IMR-90 (cell line): ENCODE results near the gene CTAG1B. TPM values are rescaled to one million over a fixed set of nuclear protein-coding genes. Genes with fewer than 3 reads are reported as not detected.
"Not testable (repeated sequence)": the region's sequence is repeated elsewhere in the genome, so short reads cannot be mapped to it uniquely, and the experiment has no call there.

Experiments
- ATAC-seq: fragments of 200-7000 bp; cut with Tn5 transposase; 2 replicates; pipeline ENCODE4 v1.9.1; 2020; ENCODE audit warnings: low read depth, mild to moderate bottlenecking, moderate library complexity
- BruUV-seq: library from RNA; stranded (reverse); fragments of 400-500 nt; replicated peaks from 2 replicates; lab custom pipeline; 2021; lab: Mats Ljungman, UMichigan
- CTCF ChIA-PET: fragments of 300-600 bp; formaldehyde crosslinking; extraction: SDS; loops from one replicate; lab custom pipeline; 2021; ENCODE audit warnings: antibody characterized with exemption; lab: Yijun Ruan, JAX
- POLR2A ChIA-PET: fragments of 300-600 bp; sonication (Branson Sonifier 250); formaldehyde crosslinking; loops from one replicate; lab custom pipeline; 2022; ENCODE audit warnings: antibody characterized with exemption; ENCODE audit not compliant: unreplicated experiment; lab: Charles Lee
- DNase-seq: peaks from one replicate; pipeline ENCODE4 v3.0.0; 2013
- H2AFZ ChIP-seq: replicated peaks from 2 replicates; pipeline ENCODE3; 2013; ENCODE audit warnings: low read length, mild to moderate bottlenecking; ENCODE audit not compliant: poor library complexity
- H2AK5ac ChIP-seq: 2 replicates; pipeline ENCODE4 v1.6.1; 2013; ENCODE audit warnings: low read depth, low read length, inconsistent platforms
- H2AK9ac ChIP-seq: replicated peaks from 2 replicates; pipeline ENCODE3; 2013; ENCODE audit warnings: mild to moderate bottlenecking, low read depth, low read length, moderate library complexity; ENCODE audit not compliant: poor library complexity
- H2BK120ac ChIP-seq: 2 replicates; pipeline ENCODE4 v1.6.1; 2013; ENCODE audit warnings: low read depth, low read length, inconsistent platforms
- H2BK15ac ChIP-seq: 3 replicates; pipeline ENCODE4 v1.6.1; 2013; ENCODE audit warnings: low read depth, low read length, inconsistent platforms
- H2BK20ac ChIP-seq: 2 replicates; pipeline ENCODE4 v1.6.1; 2013; ENCODE audit warnings: low read depth, mild to moderate bottlenecking, inconsistent platforms, low read length, moderate library complexity
- H2BK5ac ChIP-seq: 2 replicates; pipeline ENCODE4 v1.6.1; 2013; ENCODE audit warnings: mild to moderate bottlenecking, low read depth, low read length, inconsistent platforms; ENCODE audit not compliant: poor library complexity, severe bottlenecking
- H3K14ac ChIP-seq: replicated peaks from 2 replicates; pipeline ENCODE4 v1.6.1; 2013; ENCODE audit warnings: low read depth, low read length, inconsistent platforms
- H3K18ac ChIP-seq: 2 replicates; pipeline ENCODE4 v1.6.1; 2013; ENCODE audit warnings: low read depth, low read length, control low read depth
- H3K23ac ChIP-seq: 2 replicates; pipeline ENCODE4 v1.6.1; 2013; ENCODE audit warnings: low read depth, low read length, inconsistent platforms
- H3K27ac ChIP-seq: 2 replicates; pipeline ENCODE4 v1.5.1; 2013; ENCODE audit warnings: mild to moderate bottlenecking, control low read depth, low read length; ENCODE audit not compliant: insufficient read depth
- H3K27me3 ChIP-seq: 2 replicates; pipeline ENCODE4 v1.6.1; 2013; ENCODE audit warnings: low read length; ENCODE audit not compliant: control insufficient read depth, insufficient read depth
- H3K36me3 ChIP-seq: 2 replicates; pipeline ENCODE4 v1.6.1; 2013; ENCODE audit warnings: low read length, mixed read lengths; ENCODE audit not compliant: control insufficient read depth, insufficient read depth
- H3K4ac ChIP-seq: 2 replicates; pipeline ENCODE4 v1.6.1; 2013; ENCODE audit warnings: low read depth, low read length, inconsistent platforms
- H3K4me1 ChIP-seq: 2 replicates; pipeline ENCODE4 v1.6.1; 2013; ENCODE audit warnings: low read length, mixed read lengths; ENCODE audit not compliant: control insufficient read depth, insufficient read depth
- H3K4me2 ChIP-seq: 2 replicates; pipeline ENCODE4 v1.6.1; 2013; ENCODE audit warnings: low read depth, mild to moderate bottlenecking, control low read depth, low read length, moderate library complexity
- H3K4me3 ChIP-seq: 2 replicates; pipeline ENCODE4 v1.5.1; 2013; ENCODE audit warnings: low read depth, mild to moderate bottlenecking, control low read depth, low read length, moderate library complexity; ENCODE audit not compliant: insufficient read depth
- H3K56ac ChIP-seq: 2 replicates; pipeline ENCODE4 v1.6.1; 2013; ENCODE audit warnings: low read length, inconsistent platforms; ENCODE audit not compliant: insufficient read depth; ENCODE audit errors: extremely low read depth
- H3K79me1 ChIP-seq, 2 experiments: 2 replicates each; pipeline ENCODE4 v1.6.1; 2013; ENCODE audit warnings: low read length in 2 of 2, inconsistent platforms in 1 of 2, low read depth in 1 of 2
- H3K9ac ChIP-seq: 2 replicates; pipeline ENCODE4 v1.6.1; 2013; ENCODE audit warnings: low read depth, low read length, control low read depth
- H3K9me1 ChIP-seq: 2 replicates; pipeline ENCODE4 v1.6.1; 2013; ENCODE audit warnings: low read length, inconsistent platforms; ENCODE audit not compliant: insufficient read depth
- H3K9me3 ChIP-seq: 2 replicates; pipeline ENCODE4 v1.6.1; 2013; ENCODE audit warnings: low read length; ENCODE audit not compliant: control insufficient read depth, insufficient read depth
- H4K20me1 ChIP-seq: 2 replicates; pipeline ENCODE4 v1.6.1; 2013; ENCODE audit warnings: low read length, inconsistent platforms; ENCODE audit not compliant: insufficient read depth
- H4K5ac ChIP-seq: 2 replicates; pipeline ENCODE4 v1.6.1; 2013; ENCODE audit warnings: mild to moderate bottlenecking, low read depth, low read length, control low read depth
- H4K8ac ChIP-seq, 2 experiments: 2 replicates each; pipeline ENCODE4 v1.6.1; 2013; ENCODE audit warnings: low read depth in 2 of 2, low read length in 2 of 2, control low read depth in 1 of 2, inconsistent platforms in 1 of 2
- H4K91ac ChIP-seq: 2 replicates; pipeline ENCODE4 v1.6.1; 2013; ENCODE audit warnings: low read depth, low read length, inconsistent platforms; ENCODE audit not compliant: insufficient read depth
- WGBS, 2 experiments: methylation state at CpG; one replicate each; pipeline versions ENCODE4 v1.1.5 to v1.1.7; 2013; ENCODE audit warnings: missing lambda C conversion rate in 2 of 2; ENCODE audit not compliant: insufficient read length in 1 of 2; ENCODE audit errors: extremely low coverage in 2 of 2; 5-methylcytosine and 5-hydroxymethylcytosine counted together
- dilution Hi-C: fragments of 300-500 bp; cut with HindIII; formaldehyde crosslinking; loops from one replicate; pipeline ENCODE4 v1.14.3; 2018; ENCODE audit warnings: low sequenced_read_pairs; ENCODE audit not compliant: unreplicated experiment
- in situ Hi-C: fragments of 300-500 bp; cut with MboI; formaldehyde crosslinking; loops from 3 replicates; pipeline ENCODE4 v1.14.3; 2019; ENCODE audit warnings: low sequenced_read_pairs, inconsistent platforms, mixed read lengths
- intact Hi-C: fragments of 100-400 bp; cut with micrococcal nuclease; formaldehyde crosslinking; loops from 2 replicates; pipeline ENCODE4 v1.10.0; 2022
- polyA plus RNA-seq, 3 experiments: library from polyadenylated mRNA; depleted of rRNA; stranded (reverse); fragments of >200 nt; gene quantifications; 2 replicates each; pipeline ENCODE4 v1.2.3, GENCODE V29; 2012; ENCODE audit warnings: low replicate concordance in 1 of 3
- total RNA-seq: library from RNA; depleted of rRNA; stranded (reverse); fragments of >200 nt; gene quantifications from 2 replicates; pipeline ENCODE4 v1.2.3, GENCODE V29; 2012

Gene CTAG1B
- total and polyA plus RNA-seq, 2 of the 4 experiments (the other 2 are of a cell fraction): not detected

DNA sequence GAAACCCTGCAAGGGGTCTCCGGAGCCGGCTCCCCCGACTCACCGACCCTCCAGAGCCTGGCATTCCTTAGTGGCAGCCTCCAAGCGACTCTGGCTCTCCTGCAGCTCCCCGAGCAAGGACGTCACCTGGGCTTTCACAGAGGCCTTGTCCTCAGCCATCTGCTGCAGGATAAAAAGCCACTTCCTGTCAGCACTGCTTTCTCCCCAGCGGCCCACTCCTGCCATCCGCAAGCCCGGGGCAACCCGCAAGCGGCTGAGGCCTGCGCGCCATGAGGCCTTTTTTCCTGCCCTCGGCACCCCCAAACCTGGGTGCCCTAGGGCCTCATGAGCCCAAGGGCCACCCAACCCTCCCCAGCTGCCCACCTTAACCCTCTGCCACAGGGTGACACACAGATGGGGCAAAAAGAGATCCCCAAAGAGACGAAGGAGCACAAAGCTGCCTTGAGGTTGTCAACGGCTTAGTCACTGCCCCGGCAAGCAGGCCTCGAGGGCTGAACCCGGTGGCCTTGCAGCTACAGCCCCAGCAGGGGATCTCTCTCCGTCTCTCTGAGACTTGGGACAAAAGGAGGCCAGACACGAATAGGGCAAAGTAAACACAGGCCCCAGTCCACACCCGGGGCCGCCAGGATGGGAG lies 26.8 kb upstream of the CTAG1B start:
- H4K20me1 ChIP-seq, H2BK120ac ChIP-seq, dilution Hi-C loops, intact Hi-C loops, POLR2A ChIA-PET, H3K4me2 ChIP-seq, BruUV-seq, H3K9me1 ChIP-seq, H3K56ac ChIP-seq, H3K14ac ChIP-seq, H2BK5ac ChIP-seq, H3K18ac ChIP-seq, H3K27me3 ChIP-seq, H2BK20ac ChIP-seq, H3K4me1 ChIP-seq, H3K23ac ChIP-seq, H2AK9ac ChIP-seq, H2AFZ ChIP-seq, in situ Hi-C loops, DNase-seq, ATAC-seq, CTCF ChIA-PET, H2AK5ac ChIP-seq, H3K4me3 ChIP-seq, H2BK15ac ChIP-seq, H3K9me3 ChIP-seq, H3K4ac ChIP-seq, H3K79me1 ChIP-seq, H4K91ac ChIP-seq, H4K8ac ChIP-seq, H4K5ac ChIP-seq, H3K27ac ChIP-seq, H3K9ac ChIP-seq, H3K36me3 ChIP-seq: not testable (repeated sequence)
- WGBS, 2 experiments: no CpG with 5 or more reads among the region's 24 CpGs

- WGBS, 2 experiments: no CpG with 5 or more reads among the region's 31 CpGs
These were observed 24.6 kb upstream of the CTAG1B start for GRCh38 chrX:154643708-154644107.

More at GRCh38 chrX:154643708-154644107, 24.6 kb upstream of the CTAG1B start:
- H3K4me3 ChIP-seq, H4K5ac ChIP-seq, BruUV-seq, H3K18ac ChIP-seq, H3K4ac ChIP-seq, H2AK5ac ChIP-seq, H2BK15ac ChIP-seq, H4K8ac ChIP-seq, H3K23ac ChIP-seq, H2AK9ac ChIP-seq, H2BK120ac ChIP-seq, POLR2A ChIA-PET, H3K27me3 ChIP-seq, H3K79me1 ChIP-seq, H3K27ac ChIP-seq, H3K56ac ChIP-seq, H3K9me1 ChIP-seq, ATAC-seq, H2AFZ ChIP-seq, H2BK20ac ChIP-seq, H3K36me3 ChIP-seq, H3K4me2 ChIP-seq, H4K20me1 ChIP-seq, in situ Hi-C loops, H3K4me1 ChIP-seq, CTCF ChIA-PET, DNase-seq, H3K9me3 ChIP-seq, H2BK5ac ChIP-seq, H3K9ac ChIP-seq, H4K91ac ChIP-seq, intact Hi-C loops, dilution Hi-C loops, H3K14ac ChIP-seq: not testable (repeated sequence)
